Umbilical cord (tissue), 2 donors: ENCODE results near the gene SLC8A1. TPM values are rescaled to one million over a fixed set of nuclear protein-coding genes. Genes with fewer than 3 reads are reported as not detected.

ENCODE experiments used
- DNase-seq: peaks from one replicate; pipeline ENCODE4 v3.0.0-alpha.2; 2015; ENCODE audit warnings: low spot score
- total RNA-seq: library from RNA; depleted of rRNA; stranded (reverse); fragments of >200 nt; gene quantifications from one replicate; pipeline ENCODE4 v1.2.3, GENCODE V29; 2014; ENCODE audit warnings: low replicate concordance; ENCODE audit not compliant: insufficient read depth

Gene SLC8A1
- total RNA-seq, 1 donor from 2014 or later = 431 TPM

DNA sequence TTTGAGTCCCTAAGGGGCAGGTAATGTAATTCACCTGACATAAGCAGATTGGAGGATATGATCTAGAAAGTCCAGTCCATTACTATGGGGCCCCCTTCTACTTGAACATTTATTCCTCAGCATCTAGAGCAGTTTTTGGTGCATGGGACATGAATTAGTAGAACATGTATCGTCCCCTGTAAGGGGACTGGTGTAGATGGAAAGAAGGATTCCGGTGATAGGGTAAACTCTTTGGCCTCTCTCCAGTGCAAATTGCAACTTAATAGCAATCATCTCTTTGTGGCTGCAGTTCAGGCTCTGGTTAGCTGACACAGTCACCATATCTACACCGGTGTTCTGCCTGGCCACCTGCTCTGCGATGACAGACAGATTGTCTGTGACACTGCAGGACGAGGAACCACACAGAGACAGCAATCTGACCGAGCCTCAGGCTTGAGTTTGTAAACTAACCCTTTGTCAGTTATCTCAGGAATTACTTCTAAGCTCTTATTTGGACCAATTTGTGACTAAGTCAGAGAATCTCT lies 6.4 kb upstream of the SLC8A1 start:
- no peak for DNase-seq

GRCh38 chr2:40457837-40458236 lies 5.9 kb upstream of the SLC8A1 start:
- peak; percentile 61 for DNase-seq

GRCh38 chr2:40457366-40457765 lies 5.5 kb upstream of the SLC8A1 start:
- no peak for DNase-seq

- DNase-seq = no peak
These were observed 5.0 kb upstream of the SLC8A1 start for GRCh38 chr2:40456926-40457325.

- no peak for DNase-seq
These were observed 3.8 kb upstream of the SLC8A1 start for GRCh38 chr2:40455661-40456060.

DNA sequence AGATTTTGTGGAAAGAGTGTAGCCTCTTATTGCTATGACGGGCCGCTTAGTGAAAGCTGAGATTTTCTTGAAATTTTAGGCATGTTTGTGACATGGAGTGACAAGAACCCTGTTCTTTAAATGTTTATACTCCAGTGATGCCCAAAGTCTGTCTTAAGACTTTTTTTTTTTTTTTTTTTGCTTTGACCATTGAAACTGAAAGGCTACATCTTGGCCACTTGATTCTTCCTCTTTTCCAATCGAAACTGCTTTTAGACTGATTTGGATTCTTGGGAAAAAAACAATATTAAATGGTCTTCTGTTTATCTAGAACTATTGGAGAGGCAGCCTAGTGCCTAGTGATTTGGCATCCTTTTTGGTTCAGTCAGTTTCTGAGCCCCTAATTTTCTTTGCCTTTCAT lies 2.4 kb upstream of the SLC8A1 start:
- DNase-seq = no peak

GRCh38 chr2:40452786-40453185 lies 896 bp upstream of the SLC8A1 start:
- no peak for DNase-seq

DNA sequence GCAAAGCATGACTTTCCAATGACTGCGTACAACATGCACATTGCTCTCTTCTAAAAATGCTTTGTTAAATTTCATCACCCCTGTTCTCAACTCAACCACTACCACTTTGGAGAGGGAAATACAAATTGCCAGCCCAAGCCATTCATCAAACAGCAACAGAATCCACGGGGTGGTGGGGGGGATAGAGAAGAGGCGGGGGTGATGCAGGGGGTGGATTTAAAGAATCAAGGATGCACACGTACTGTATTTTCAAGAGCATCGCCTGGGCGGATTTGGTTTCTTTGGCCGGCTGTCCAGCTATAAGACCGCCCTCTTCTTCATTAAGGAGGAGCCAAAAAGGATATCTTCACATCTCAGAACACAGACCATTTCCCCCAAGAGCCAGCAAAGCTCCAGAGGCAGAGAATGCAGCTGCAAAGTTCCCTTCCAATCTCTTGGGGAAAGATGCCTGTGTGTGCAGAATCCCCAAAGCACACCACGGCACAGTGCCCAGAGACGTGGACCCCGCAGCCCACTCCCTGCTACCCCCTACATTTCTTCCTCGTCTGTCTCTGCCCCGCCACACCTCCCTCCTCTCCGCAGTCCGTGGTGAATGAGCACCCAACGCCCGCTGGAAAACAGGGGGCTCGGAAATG lies 977 bp downstream of the SLC8A1 start:
- peak; percentile 90 for DNase-seq

DNA sequence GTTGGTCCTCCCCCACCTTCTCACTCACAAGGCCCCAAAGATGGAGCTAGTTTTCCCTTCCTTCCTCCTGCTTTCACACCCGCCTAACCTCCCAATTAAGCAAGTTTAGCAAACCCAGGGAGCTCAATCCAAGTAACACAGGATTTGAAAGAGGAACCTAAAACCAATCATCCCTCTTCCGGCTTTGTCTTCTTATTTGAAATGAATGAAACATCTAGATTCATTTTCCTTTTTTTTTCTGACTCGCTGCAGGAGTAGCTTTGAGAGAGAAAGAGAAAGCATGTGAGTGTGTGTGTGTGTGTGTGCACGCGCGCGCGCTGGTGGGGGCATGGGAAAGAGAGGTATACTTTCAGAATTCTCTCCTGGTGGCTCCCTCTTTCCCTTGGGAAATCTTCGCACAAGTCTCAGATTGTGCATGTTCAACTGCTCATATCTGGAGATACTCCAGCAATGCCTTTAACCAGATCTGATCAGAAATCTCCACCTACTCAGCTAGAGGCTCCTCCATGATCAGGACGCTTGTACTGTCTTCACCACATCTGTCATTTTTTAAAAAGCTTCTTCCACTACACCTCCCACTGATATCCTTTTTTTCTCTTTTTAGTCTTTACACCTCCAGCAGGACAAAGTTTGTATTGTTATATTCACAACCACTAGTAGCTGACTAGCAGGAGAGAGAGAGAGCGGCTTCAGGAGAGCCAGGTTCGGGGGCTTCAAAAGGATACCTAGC lies 1.7 kb downstream of the SLC8A1 start:
- DNase-seq = peak; percentile 50

GRCh38 chr2:40448476-40449079 lies 3.3 kb downstream of the SLC8A1 start:
- DNase-seq = no peak

DNA sequence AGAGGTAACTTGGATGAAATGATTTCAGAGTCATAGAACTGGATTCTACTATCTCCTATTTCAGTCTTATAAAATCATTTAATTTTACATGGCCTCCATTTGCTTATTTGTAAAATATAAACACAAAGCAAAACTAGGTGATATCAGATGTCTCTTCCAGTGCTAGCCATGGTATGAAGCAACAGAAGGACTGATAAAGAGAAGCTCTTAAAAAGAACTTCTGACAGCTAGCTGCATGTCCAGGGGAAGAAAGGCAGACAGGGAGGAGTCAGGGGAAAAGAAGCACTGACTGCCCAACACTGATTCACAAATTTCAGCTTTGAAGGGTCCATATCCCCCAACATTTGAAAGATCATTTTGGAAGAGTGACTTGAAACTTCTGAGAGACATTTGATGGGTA lies 6.4 kb downstream of the SLC8A1 start:
- peak; percentile 35 for DNase-seq

GRCh38 chr2:40440835-40441234 lies 11.1 kb downstream of the SLC8A1 start:
- no peak for DNase-seq

DNA sequence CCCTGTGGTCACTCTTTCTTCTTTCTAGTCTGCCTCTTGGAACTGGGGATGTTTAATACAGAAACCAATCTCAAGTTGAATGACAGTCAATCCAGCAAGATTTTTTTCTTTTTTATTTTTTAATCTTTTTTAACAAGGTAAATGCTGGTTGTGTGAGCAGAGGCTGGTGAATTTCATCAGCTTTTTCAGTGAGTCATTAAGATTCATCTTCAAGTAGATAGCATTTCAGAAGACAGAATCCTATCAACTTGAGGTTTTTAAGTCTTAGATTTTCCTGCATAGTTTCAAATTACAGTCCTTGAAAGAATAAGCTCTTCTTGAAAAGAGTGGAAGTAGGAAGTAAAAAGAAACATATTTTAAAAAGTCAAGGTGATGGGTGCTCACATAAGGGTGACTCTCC lies 12.4 kb downstream of the SLC8A1 start:
- DNase-seq = peak; percentile 44

- peak; percentile 74 for DNase-seq
These were observed 15.8 kb downstream of the SLC8A1 start for GRCh38 chr2:40436093-40436475.

GRCh38 chr2:40435426-40436092 lies 16.3 kb downstream of the SLC8A1 start:
- peak; percentile 40 for DNase-seq

DNA sequence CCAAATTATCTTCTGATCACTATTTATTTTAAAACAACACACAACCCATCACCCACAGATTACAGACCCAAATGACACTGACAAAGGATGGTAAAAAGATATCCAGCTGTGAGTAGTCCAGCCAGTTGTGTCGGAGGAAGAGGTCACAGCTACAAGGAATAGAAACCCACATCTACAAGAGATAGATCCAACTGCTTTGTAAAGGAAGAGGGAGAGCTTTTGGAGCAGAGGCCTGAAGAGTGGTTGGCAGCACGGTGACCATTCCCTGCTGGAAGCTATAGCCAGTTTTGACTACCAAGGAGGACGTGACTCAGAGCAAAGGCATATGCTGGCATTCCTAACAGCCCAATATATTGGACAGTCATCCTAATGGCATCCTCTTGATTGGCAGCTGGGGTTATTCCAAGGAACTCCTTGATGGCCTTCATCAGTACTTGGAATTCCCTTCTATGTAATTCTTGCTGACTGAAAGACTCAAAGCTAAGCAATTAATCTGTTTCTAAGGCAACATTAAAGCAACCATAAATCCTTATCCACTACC lies 17.1 kb downstream of the SLC8A1 start:
- peak; percentile 72 for DNase-seq

- DNase-seq = no peak
These were observed 18.2 kb downstream of the SLC8A1 start for GRCh38 chr2:40433736-40434135.

DNA sequence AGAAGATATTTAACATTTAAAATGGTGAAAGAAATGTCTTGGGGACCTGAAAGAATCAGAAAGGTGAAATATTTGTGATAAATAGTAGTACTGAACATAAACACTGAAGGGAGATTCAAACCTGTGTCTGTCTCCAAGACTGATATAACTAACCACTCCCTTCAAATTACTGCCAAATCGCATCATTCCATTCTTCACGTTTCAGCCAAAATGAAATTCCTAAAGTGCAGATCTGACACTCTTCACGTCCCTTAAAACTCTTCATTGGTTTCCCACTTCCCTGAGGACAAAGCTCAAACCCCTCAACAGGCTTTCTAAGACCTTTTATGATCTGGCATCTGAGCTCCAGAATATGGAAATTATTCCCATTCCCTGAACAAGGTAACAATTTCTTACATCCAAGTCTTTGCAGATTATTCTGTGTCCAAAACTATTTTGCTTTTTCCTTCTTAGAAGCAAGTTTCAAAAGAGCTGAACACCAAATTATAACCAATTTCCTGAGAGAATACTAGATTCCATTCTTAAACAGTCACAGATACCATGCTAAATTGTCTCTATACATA lies 18.9 kb downstream of the SLC8A1 start:
- no peak for DNase-seq

- peak; percentile 91 for DNase-seq
These were observed 20.3 kb downstream of the SLC8A1 start for GRCh38 chr2:40431600-40431955.

DNA sequence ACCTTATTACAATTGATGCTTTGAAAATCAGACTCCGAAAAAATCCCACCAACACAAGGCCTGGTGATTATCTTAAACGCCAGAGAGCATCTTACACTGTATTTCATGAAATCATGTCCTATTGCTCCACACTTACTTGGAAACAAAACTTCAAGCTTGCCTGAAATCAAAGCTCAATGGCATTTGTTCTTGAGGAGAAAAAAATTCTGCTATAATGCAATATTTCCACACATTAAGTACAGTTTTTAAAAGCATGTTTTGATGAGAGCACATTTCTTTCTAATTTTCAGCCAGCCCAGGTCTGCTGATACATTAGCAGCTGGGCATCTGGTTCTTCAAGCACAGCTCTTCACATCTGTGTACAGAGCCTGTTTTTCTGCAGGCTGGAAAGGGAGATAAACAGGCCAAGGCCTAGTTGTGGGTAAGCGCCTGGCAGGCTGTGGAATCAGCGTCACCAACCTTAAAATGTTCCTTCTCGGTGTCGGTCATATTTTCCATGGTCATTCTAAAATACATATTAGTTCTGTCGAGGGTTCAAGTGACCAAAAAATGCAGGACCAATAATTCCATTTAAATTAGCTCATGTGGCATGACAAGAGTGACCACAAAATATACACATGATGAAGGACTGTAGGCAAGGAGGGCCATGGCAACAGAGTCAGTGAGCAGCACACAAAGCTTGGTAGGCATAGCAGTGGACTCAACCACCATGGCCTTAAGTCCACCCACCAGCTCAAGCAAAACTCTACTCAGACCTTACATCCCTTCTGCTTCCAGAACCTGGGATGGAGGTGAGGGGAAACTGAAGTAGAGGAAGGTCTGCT lies 20.9 kb downstream of the SLC8A1 start:
- DNase-seq = peak; percentile 73

DNA sequence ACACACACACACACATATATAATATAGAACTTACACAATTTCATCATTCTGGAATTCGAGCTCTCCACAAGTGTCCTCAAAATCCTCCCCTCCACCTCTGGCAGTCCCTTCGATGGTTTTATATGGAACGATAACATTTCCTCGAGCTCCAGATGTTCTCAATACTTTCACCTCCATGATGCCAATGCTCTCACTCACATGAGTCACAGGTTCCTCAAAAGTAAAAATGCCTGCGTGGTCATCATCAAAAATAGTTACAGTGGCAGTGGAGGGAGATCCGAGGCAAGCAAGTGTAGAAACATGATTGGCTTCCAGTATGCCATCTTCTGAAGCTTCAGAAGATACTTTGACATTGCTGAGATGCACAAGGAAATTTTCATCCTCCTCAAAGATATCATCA lies 23.5 kb downstream of the SLC8A1 start:
- DNase-seq = no peak
